Measurements from ENCODE around the gene GPR27.

GRCh38 chr3:71786551-71786950, 32.9 kb downstream of the GPR27 start:
- TF ChIP-seq CTCF (tag by site-specific recombination; IDR thresholded peaks at IDR 0.05) (no peak), ZNF777 (tag by site-specific recombination; IDR thresholded peaks at IDR 0.05; ENCODE audit: borderline replicate concordance) (no peak), GLIS2 (tag by site-specific recombination; IDR thresholded peaks at IDR 0.05) (no peak), IKZF3 (tag by site-specific recombination; IDR thresholded peaks at IDR 0.05) (no peak), ZNF350 (tag by site-specific recombination; IDR thresholded peaks at IDR 0.05) (no peak), ZBTB1 (tag by site-specific recombination; IDR thresholded peaks at IDR 0.05) (no peak), ZNF76 (tag by site-specific recombination; IDR thresholded peaks at IDR 0.05; ENCODE audit: borderline replicate concordance, low read depth) (no peak)
- TF ChIP-seq, protein P1, sequence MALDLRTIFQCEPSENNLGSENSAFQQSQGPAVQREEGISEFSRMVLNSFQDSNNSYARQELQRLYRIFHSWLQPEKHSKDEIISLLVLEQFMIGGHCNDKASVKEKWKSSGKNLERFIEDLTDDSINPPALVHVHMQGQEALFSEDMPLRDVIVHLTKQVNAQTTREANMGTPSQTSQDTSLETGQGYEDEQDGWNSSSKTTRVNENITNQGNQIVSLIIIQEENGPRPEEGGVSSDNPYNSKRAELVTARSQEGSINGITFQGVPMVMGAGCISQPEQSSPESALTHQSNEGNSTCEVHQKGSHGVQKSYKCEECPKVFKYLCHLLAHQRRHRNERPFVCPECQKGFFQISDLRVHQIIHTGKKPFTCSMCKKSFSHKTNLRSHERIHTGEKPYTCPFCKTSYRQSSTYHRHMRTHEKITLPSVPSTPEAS (tag by site-specific recombination; IDR thresholded peaks at IDR 0.05): no peak

Measured in HEK293 (cell line).